GM08714 (cell line): Measurements from ENCODE around the gene DNAJA3.
A peak's percentile ranks its signal among the peaks of the same experiment; 100 is the strongest.

Source experiments
- H3K4me3 ChIP-seq: fragments of 200-500 bp; sonication (Bioruptor generic); 2 replicates; pipeline ENCODE4 v1.5.1; 2014; ENCODE audit warnings: mild to moderate bottlenecking, low read length, inconsistent platforms
- ZNF274 ChIP-seq: IDR thresholded peaks from 2 replicates; pipeline ENCODE4 v1.6.1; 2012; ENCODE audit warnings: mild to moderate bottlenecking, low read depth, low read length

Gene DNAJA3

DNA sequence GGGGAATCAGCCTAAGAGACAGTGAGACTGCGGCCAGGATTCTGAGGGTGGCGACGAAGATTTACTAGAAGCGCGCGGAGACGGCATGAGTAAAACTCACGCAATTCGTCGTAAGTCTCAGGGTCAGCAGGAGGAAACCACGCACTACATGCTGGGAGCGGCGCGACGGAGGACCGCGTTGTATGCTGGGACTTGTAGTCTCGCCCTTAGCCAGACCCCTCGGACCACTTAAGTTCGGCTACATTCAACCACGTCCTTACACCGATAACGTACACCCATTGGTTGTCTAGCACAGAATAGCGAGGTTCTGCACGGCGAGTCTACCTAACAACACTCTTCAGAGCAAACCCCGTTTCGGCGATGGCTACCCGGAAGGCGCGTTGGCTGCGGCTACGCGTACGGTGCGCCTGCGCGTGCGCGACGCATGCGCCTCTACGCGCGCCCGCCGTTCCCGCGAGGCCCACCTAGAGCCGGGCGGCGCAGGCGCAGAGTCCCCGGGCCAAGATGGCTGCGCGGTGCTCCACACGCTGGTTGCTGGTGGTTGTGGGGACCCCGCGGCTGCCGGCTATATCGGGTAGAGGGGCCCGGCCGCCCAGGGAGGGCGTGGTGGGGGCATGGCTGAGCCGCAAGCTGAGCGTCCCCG, at the start of gene DNAJA3:
DNAJA3 (plus strand) TSS at position 491 of the 643 bp plus-strand sequence; CDS start at position 505, 14 bp downstream.
- peak within 1 kb of the TSS; percentile 89 for H3K4me3 ChIP-seq
- no peak for TF ChIP-seq ZNF274

GRCh38 chr16:4376126-4376892, 49.4 kb upstream of the DNAJA3 start:
- no peak overlapping the region for H3K4me3 ChIP-seq
- no peak for TF ChIP-seq ZNF274

DNA sequence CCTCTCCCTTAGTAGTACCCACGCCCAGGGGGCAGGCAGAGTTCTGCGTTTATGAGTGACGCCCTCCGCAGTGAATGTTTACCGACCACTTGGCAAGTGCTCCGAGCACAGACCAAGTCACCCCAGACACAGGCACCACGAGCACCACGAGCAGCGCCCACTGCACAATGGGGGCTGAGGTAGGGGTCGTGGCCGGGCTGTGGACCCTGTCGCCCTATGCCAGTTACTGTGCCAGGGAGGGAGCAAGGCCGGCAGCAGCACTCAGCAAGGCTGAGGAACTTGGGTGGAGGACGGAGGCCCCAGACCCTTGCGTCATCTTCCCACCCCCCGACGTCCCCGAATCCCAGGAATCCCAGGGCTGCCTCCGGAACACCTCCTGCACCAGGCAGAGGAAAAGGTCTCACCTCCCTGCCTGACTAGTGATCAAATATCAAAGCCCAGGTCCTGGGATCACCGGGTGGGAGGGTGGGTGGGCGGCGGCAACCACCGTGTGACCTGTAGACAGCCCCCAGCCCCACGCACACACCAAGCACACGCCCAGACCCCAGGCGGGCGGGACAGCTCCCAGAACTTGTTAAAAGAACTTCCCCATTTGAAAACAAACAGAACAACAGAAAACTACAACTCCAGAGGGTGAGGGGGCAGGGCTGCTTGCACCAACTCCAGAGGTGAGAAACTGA, 48.6 kb upstream of the DNAJA3 start:
- no peak for TF ChIP-seq ZNF274
- no peak overlapping the region for H3K4me3 ChIP-seq

- no peak for TF ChIP-seq ZNF274
Measured at GRCh38 chr16:4377573-4378154, 48.0 kb upstream of the DNAJA3 start.

GRCh38 chr16:4378161-4378666, 47.5 kb upstream of the DNAJA3 start:
- no peak overlapping the region for H3K4me3 ChIP-seq
- no peak for TF ChIP-seq ZNF274

More at GRCh38 chr16:4377573-4378154, 48.0 kb upstream of the DNAJA3 start:
- no peak overlapping the region for H3K4me3 ChIP-seq

- H3K4me3 ChIP-seq, result no peak overlapping the region
- no peak for TF ChIP-seq ZNF274
Measured at GRCh38 chr16:4378999-4379690, 46.5 kb upstream of the DNAJA3 start.

- TF ChIP-seq ZNF274, result no peak
Measured at GRCh38 chr16:4380119-4381063, 45.3 kb upstream of the DNAJA3 start.

GRCh38 chr16:4381072-4381934, 44.4 kb upstream of the DNAJA3 start:
- TF ChIP-seq ZNF274, result no peak
- no peak overlapping the region for H3K4me3 ChIP-seq

More at GRCh38 chr16:4380119-4381063, 45.3 kb upstream of the DNAJA3 start:
- no peak overlapping the region for H3K4me3 ChIP-seq

- no peak for TF ChIP-seq ZNF274
- no peak overlapping the region for H3K4me3 ChIP-seq
Measured at GRCh38 chr16:4381935-4382794, 43.5 kb upstream of the DNAJA3 start.

- no peak overlapping the region for H3K4me3 ChIP-seq
- TF ChIP-seq ZNF274, result no peak
Measured at GRCh38 chr16:4382795-4383357, 42.8 kb upstream of the DNAJA3 start.
